GM18868 (cell line): ENCODE measurements around the gene COPRS.
"Not testable (repeated sequence)": the region's sequence is repeated elsewhere in the genome, so short reads cannot be mapped to it uniquely, and the experiment has no call there.

Source experiments
- ATAC-seq: cut with Tn5 transposase; IDR thresholded peaks from one replicate; pipeline ENCODE4 v1.9.1; 2021; ENCODE audit warnings: mild to moderate bottlenecking, moderate library complexity; ENCODE audit not compliant: unreplicated experiment

COPRS gene

GRCh38 chr17:31809876-31810275 is 49.2 kb downstream of the COPRS start:
- ATAC-seq: not testable (repeated sequence)

- no peak for ATAC-seq
Observed at GRCh38 chr17:31808521-31809050, 50.5 kb downstream of the COPRS start.

GRCh38 chr17:31807846-31808245 is 51.2 kb downstream of the COPRS start:
- no peak for ATAC-seq

GRCh38 chr17:31806921-31807320 is 52.1 kb downstream of the COPRS start:
- ATAC-seq: no peak

- no peak for ATAC-seq
Observed at GRCh38 chr17:31803494-31804213, 55.4 kb downstream of the COPRS start.

GRCh38 chr17:31802502-31802901 is 56.5 kb downstream of the COPRS start:
- no peak for ATAC-seq
